MM.1S (cell line): ENCODE results near the gene DLX6.

Experiments
- EZH2 ChIP-seq: fragments of 300-600 bp; sonication (generic); optimal IDR thresholded peaks from 2 replicates; pipeline ENCODE3; 2017; ENCODE audit warnings: low read depth, mild to moderate bottlenecking, antibody characterized with exemption, low read length, mixed read lengths
- TF ChIP-seq, protein P1 (sequence below): fragments of 300-600 bp; sonication (generic); IDR thresholded peaks from 2 replicates; pipeline ENCODE4 v1.5.1; 2016; ENCODE audit warnings: antibody characterized with exemption, low read length, mixed read lengths

DNA sequence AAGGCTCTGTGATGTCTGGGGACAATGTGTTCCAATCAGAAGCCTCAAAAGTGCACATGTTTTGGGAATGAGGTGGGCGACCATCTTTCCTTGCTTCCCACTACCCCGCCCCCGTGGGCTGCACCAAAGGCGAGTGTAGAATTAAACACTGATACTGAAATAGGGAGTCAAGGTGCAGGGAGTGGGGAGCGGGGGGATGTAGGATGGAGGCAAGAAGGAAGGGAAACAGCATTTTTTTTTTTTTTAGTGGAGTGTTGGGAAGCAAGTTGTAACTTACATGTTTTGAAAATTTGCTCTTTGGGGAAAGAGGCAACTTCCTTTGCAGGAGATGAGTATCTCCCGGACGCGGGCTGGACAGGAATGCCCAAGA, 19.8 kb downstream of the DLX6 start:
- TF ChIP-seq, protein P1, sequence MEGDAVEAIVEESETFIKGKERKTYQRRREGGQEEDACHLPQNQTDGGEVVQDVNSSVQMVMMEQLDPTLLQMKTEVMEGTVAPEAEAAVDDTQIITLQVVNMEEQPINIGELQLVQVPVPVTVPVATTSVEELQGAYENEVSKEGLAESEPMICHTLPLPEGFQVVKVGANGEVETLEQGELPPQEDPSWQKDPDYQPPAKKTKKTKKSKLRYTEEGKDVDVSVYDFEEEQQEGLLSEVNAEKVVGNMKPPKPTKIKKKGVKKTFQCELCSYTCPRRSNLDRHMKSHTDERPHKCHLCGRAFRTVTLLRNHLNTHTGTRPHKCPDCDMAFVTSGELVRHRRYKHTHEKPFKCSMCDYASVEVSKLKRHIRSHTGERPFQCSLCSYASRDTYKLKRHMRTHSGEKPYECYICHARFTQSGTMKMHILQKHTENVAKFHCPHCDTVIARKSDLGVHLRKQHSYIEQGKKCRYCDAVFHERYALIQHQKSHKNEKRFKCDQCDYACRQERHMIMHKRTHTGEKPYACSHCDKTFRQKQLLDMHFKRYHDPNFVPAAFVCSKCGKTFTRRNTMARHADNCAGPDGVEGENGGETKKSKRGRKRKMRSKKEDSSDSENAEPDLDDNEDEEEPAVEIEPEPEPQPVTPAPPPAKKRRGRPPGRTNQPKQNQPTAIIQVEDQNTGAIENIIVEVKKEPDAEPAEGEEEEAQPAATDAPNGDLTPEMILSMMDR, result no peak
- no peak for TF ChIP-seq EZH2
